Smooth muscle cell (in vitro differentiated cells): ENCODE measurements around the gene PHLDB3. TPM values are rescaled to one million over a fixed set of nuclear protein-coding genes. Genes with fewer than 3 reads are reported as not detected.
"Not testable (repeated sequence)": the region's sequence is repeated elsewhere in the genome, so short reads cannot be mapped to it uniquely, and the experiment has no call there.

Experiments used
- DNase-seq: peaks from one replicate; lab custom pipeline; 2025; ENCODE audit not compliant: unreplicated experiment; lab: John Stamatoyannopoulos, UW
- H2AFZ ChIP-seq: fragments of 200-600 bp; sonication (generic); 2 replicates; pipeline ENCODE4 v1.6.0; 2016; ENCODE audit warnings: antibody characterized with exemption, low read depth, mild to moderate bottlenecking
- H3F3A ChIP-seq: fragments of 200-600 bp; sonication (generic); 2 replicates; pipeline ENCODE4 v1.6.0; 2017; ENCODE audit warnings: antibody characterized with exemption, low read depth
- H3K27ac ChIP-seq: fragments of 200-600 bp; sonication (generic); 2 replicates; pipeline ENCODE4 v1.5.1; 2016; ENCODE audit warnings: low read depth, mild to moderate bottlenecking
- H3K27me3 ChIP-seq: fragments of 200-600 bp; sonication (generic); 2 replicates; pipeline ENCODE4 v1.6.1; 2016; ENCODE audit warnings: low read depth, mild to moderate bottlenecking
- H3K36me3 ChIP-seq: fragments of 200-600 bp; sonication (generic); 2 replicates; pipeline ENCODE4 v1.5.1; 2016; ENCODE audit warnings: low read depth
- H3K4me1 ChIP-seq: fragments of 200-600 bp; sonication (generic); 2 replicates; pipeline ENCODE4 v1.5.1; 2016; ENCODE audit warnings: low read depth
- H3K4me2 ChIP-seq: fragments of 200-600 bp; sonication (generic); 2 replicates; pipeline ENCODE4 v1.6.0; 2016; ENCODE audit warnings: mild to moderate bottlenecking
- H3K4me3 ChIP-seq: fragments of 200-600 bp; sonication (generic); 2 replicates; pipeline ENCODE4 v1.5.1; 2016; ENCODE audit warnings: mild to moderate bottlenecking
- H3K79me2 ChIP-seq: fragments of 200-600 bp; sonication (generic); 2 replicates; pipeline ENCODE4 v1.6.0; 2016; ENCODE audit warnings: low read depth, mild to moderate bottlenecking
- H3K9ac ChIP-seq: fragments of 200-600 bp; sonication (generic); 2 replicates; pipeline ENCODE4 v1.6.0; 2016; ENCODE audit warnings: low read depth
- H3K9me3 ChIP-seq: fragments of 200-600 bp; sonication (generic); replicated peaks from 2 replicates; pipeline ENCODE4 v1.5.1; 2016; ENCODE audit warnings: low read depth
- H4K20me1 ChIP-seq: fragments of 200-600 bp; sonication (generic); 2 replicates; pipeline ENCODE4 v1.6.0; 2016; ENCODE audit warnings: low read depth
- WGBS: methylation state at CpG from one replicate; pipeline ENCODE4 v1.1.7; 2016; ENCODE audit warnings: low lambda C conversion rate; 5-methylcytosine and 5-hydroxymethylcytosine counted together
- polyA plus RNA-seq: library from polyadenylated mRNA; unstranded; fragments of >200 nt; fragmentation: Nextera tagmentation; extraction: Ambion mirVana; gene quantifications from 2 replicates; pipeline ENCODE4 v1.2.1, GENCODE V29; 2016
- total RNA-seq: library from RNA; depleted of rRNA; stranded (reverse); fragments of >200 nt; gene quantifications from 2 replicates; pipeline ENCODE4 v1.2.3, GENCODE V29; 2014
- TF ChIP-seq, protein P1 (sequence below): fragments of 200-600 bp; sonication (generic); IDR thresholded peaks from 2 replicates; pipeline ENCODE4 v1.5.1; 2017; ENCODE audit warnings: borderline replicate concordance, mild to moderate bottlenecking, antibody characterized with exemption; ENCODE audit not compliant: insufficient read depth, poor library complexity, severe bottlenecking

Gene PHLDB3
- total and polyA plus RNA-seq, 2 experiments from 2014 or later: 7.2 to 8.6 TPM

DNA sequence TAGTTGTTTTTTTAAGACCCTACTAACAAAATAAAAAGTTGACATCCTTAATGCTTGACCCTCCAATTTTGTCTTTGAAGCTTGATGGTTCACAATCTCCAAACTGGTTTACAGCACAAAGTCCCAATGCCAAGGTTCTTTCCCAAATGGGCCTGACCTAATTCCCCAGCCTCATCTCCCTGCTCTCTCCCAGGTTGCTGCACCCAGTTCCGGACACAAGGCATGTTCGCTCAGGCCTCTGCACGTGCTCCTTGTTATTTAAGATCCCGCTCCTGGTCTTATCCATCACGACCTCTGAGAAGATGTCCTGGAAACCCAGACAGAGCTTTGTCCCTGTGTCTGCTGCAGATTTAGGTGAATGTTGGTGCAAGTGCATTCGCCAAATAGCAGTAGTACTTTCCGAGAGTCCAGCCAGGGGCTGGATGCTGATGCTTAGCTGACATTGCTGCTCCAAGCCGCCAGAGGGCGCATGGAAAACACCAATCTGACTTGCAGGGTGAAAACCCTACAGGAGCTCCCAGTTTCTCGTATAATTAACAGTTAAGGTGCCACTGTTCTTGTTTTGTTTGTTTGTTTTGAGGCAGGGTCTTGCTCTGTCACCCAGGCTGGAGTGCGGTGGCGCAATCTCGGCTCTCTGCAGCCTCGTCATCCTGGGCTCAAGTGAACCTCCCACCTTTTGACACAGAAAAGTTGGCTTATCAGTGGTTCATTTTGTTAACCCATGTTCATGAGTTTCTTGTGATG is 57.6 kb downstream of the PHLDB3 start:
- TF ChIP-seq, protein P1, sequence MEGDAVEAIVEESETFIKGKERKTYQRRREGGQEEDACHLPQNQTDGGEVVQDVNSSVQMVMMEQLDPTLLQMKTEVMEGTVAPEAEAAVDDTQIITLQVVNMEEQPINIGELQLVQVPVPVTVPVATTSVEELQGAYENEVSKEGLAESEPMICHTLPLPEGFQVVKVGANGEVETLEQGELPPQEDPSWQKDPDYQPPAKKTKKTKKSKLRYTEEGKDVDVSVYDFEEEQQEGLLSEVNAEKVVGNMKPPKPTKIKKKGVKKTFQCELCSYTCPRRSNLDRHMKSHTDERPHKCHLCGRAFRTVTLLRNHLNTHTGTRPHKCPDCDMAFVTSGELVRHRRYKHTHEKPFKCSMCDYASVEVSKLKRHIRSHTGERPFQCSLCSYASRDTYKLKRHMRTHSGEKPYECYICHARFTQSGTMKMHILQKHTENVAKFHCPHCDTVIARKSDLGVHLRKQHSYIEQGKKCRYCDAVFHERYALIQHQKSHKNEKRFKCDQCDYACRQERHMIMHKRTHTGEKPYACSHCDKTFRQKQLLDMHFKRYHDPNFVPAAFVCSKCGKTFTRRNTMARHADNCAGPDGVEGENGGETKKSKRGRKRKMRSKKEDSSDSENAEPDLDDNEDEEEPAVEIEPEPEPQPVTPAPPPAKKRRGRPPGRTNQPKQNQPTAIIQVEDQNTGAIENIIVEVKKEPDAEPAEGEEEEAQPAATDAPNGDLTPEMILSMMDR: peak; percentile 87
- Histone ChIP-seq H3K27me3 (no peaks in the 10 kb centered on the region), H3K4me1 (no peaks in the 10 kb centered on the region), H3K9ac (no peak overlapping the region), H3K79me2 (no peaks in the 10 kb centered on the region), H3K4me3 (no peak overlapping the region), H3F3A (no peaks in the 10 kb centered on the region), H3K27ac (no peak overlapping the region), H2AFZ (no peak overlapping the region), H3K9me3 (no peaks in the 10 kb centered on the region), H4K20me1 (no peaks in the 10 kb centered on the region), H3K4me2 (no peak overlapping the region), H3K36me3 (no peaks in the 10 kb centered on the region)
- peak; percentile 11 for DNase-seq
- WGBS: 25% methylated on average over 14 of the region's 14 CpGs

DNA sequence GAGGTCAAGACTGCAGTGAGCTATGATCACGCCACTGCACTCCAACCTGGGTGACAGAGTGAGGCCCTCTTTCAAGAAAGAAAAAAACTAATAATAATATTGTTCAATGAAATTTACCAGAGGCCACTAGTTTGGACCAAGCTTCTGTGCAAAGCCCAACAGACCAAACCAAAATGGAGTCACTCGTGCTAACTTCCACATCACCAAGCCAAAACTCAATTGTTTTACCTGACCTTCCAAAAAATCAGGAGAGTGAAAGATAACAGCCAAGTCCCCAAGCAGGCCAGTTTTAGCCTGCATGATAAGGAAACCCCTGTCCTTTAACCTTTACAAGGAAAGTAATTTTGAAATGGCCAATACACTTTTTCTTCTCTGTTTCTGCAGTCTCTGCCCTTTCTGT is 59.1 kb downstream of the PHLDB3 start:
- Histone ChIP-seq H3K79me2 (no peaks in the 10 kb centered on the region), H3K36me3 (no peaks in the 10 kb centered on the region), H3K4me2 (no peak overlapping the region), H3K9me3 (no peaks in the 10 kb centered on the region), H3K4me1 (no peaks in the 10 kb centered on the region), H3K27me3 (no peaks in the 10 kb centered on the region), H4K20me1 (no peaks in the 10 kb centered on the region), H3K27ac (no peak overlapping the region), H3K9ac (no peak overlapping the region), H3F3A (no peaks in the 10 kb centered on the region), H2AFZ (no peak overlapping the region), H3K4me3 (no peak overlapping the region)
- WGBS: 94% methylated on average over 2 of the region's 2 CpGs
- no peak for DNase-seq
- TF ChIP-seq, protein P1: no peak

DNA sequence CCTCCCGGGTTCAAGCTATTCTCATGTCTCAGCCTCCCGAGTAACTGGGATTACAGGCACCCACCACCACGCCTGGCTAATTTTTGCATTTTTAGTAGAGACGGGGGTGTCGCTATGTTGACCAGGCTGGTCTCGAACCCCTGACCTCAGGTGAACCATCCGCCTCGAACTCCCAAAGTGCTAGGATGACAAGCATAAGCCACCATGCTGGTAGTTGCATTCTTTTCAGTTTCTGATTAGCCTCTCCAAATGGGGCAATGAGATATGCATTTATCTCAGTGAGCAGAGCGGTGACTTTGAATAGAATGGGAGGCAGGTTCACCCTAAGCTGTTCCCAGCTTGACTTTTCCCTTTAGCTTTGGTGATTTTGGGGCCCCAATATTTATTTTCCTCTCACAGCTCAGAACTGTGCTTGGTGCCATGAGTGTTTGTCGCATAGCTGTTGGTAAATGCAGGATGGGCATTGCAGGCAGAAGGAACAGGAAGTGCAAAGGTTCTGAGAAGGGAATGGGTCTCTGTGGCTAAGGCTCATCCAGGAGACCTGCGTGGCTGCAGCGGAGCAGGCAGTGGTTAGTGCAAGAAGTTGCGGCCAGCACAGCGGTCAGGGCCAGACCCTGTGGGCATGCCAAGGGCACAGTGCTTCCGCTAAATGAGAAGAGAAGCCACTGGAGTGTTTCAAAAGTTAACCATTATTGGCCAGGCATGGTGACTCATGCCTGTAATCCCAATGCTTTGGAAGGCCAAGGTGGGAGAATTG is 59.8 kb downstream of the PHLDB3 start:
- no peak overlapping the region for H3K9ac ChIP-seq
- no peak for DNase-seq
- no peaks in the 10 kb centered on the region for H3K79me2 ChIP-seq
- no peaks in the 10 kb centered on the region for H3K27me3 ChIP-seq
- H4K20me1 ChIP-seq: no peaks in the 10 kb centered on the region
- no peak overlapping the region for H3K27ac ChIP-seq
- 94% methylated on average over 15 of the region's 15 CpGs for WGBS
- H3K36me3 ChIP-seq: no peaks in the 10 kb centered on the region
- no peak overlapping the region for H3K4me3 ChIP-seq
- H3K4me2 ChIP-seq: no peak overlapping the region
- TF ChIP-seq, protein P1: no peak
- no peak overlapping the region for H2AFZ ChIP-seq
- no peaks in the 10 kb centered on the region for H3K9me3 ChIP-seq
- H3F3A ChIP-seq: no peaks in the 10 kb centered on the region
- H3K4me1 ChIP-seq: no peaks in the 10 kb centered on the region

DNA sequence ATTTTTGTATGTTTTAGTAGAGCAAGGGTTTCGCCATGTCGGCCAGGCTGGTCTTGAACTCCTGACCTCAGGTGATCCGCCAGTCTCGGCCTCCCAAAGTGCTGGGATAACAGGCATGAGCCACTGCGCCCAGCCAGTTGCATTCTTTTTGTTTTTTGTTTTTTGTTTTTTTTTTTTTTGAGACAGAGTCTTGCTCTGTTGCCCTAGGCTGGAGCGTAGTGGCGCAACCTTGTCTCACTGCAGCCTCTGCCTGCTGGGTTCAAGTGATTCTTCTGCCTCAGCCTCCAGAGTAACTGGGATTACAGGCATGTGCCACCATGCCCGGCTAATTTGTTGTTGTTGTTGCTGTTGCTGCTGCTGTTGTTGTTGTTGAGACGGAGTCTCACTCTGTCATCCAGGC is 60.5 kb downstream of the PHLDB3 start:
- H3K27me3 ChIP-seq, DNase-seq, H3K27ac ChIP-seq, H3K79me2 ChIP-seq, H3K9ac ChIP-seq, H3K4me2 ChIP-seq, H3K4me1 ChIP-seq, H2AFZ ChIP-seq, H3K36me3 ChIP-seq, H3K9me3 ChIP-seq, H3K4me3 ChIP-seq, H3F3A ChIP-seq, H4K20me1 ChIP-seq: not testable (repeated sequence)
- 93% methylated on average over 9 of the region's 9 CpGs for WGBS
